Progenitor cell of endocrine pancreas (in vitro differentiated cells): ENCODE results near the gene MAGI1. TPM values are rescaled to one million over a fixed set of nuclear protein-coding genes. Genes with fewer than 3 reads are reported as not detected.
"Not testable (repeated sequence)": the region's sequence is repeated elsewhere in the genome, so short reads cannot be mapped to it uniquely, and the experiment has no call there.

Source experiments
- DNase-seq: peaks from one replicate; pipeline ENCODE4 v3.0.0; 2021; ENCODE audit warnings: low spot score; ENCODE audit not compliant: unreplicated experiment
- H3K27ac Mint-ChIP-seq: 2 replicates; pipeline ENCODE4 v1.8.0; 2021; ENCODE audit warnings: mild to moderate bottlenecking, moderate library complexity, mixed read lengths
- H3K27me3 Mint-ChIP-seq: 2 replicates; pipeline ENCODE4 v1.8.0; 2021; ENCODE audit warnings: mixed read lengths
- H3K36me3 Mint-ChIP-seq: 2 replicates; pipeline ENCODE4 v1.8.0; 2022; ENCODE audit warnings: mixed read lengths; ENCODE audit not compliant: insufficient read depth
- H3K4me1 Mint-ChIP-seq: 2 replicates; pipeline ENCODE4 v1.8.0; 2021; ENCODE audit warnings: low read depth, mixed read lengths
- H3K4me3 Mint-ChIP-seq: 2 replicates; pipeline ENCODE4 v1.8.0; 2021; ENCODE audit warnings: low read depth, mild to moderate bottlenecking, moderate library complexity, mixed read lengths
- H3K9me3 Mint-ChIP-seq: 2 replicates; pipeline ENCODE4 v1.8.0; 2021; ENCODE audit warnings: low read depth, mixed read lengths
- CTCF ChIP-seq: fragments of 200-600 bp; sonication (generic); IDR thresholded peaks from one replicate; pipeline ENCODE4 v1.5.0; 2021; ENCODE audit warnings: antibody characterized with exemption, mild to moderate bottlenecking; ENCODE audit not compliant: unreplicated experiment
- total RNA-seq: library from RNA; stranded (reverse); gene quantifications from 2 replicates; pipeline ENCODE4 v1.2.1, GENCODE V29; 2021

MAGI1 gene
- total RNA-seq, 1 donor from 2014 or later: 142 TPM

- no peak overlapping the region for H3K27ac Mint-ChIP-seq
- DNase-seq: no peak
- no peak overlapping the region for H3K4me3 Mint-ChIP-seq
- H3K36me3 Mint-ChIP-seq: no peaks in the 10 kb centered on the region
- no peaks in the 10 kb centered on the region for H3K9me3 Mint-ChIP-seq
- peaks cover 14% of the 10 kb centered on the region for H3K4me1 Mint-ChIP-seq
- no peak for TF ChIP-seq CTCF
- H3K27me3 Mint-ChIP-seq: no peaks in the 10 kb centered on the region
These were observed 423.4 kb downstream of the MAGI1 start for GRCh38 chr3:65615329-65615728.

DNA sequence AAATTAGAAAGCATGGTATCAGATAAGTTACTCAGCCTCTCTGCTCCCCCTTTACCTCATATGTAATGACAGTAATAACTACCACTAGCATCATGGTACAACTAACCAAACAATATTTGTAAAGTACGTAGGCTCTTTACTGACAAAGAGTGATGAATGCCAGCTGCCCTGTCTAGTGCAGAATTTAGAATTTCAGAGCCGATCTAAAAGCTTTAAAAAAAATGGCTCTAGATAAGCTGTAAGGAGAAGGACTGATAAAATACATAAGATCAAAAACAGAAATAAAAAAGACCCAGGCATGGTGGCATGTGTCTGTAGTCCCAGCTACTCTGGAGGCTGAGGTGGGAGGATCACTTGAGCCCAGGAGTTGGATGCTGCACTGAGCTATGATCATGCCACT is 424.1 kb downstream of the MAGI1 start:
- Mint-ChIP-seq H3K9me3 (no peaks in the 10 kb centered on the region), H3K27ac (no peak overlapping the region), H3K4me1 (peaks cover 14% of the 10 kb centered on the region), H3K4me3 (no peak overlapping the region), H3K36me3 (peaks cover 1% of the 10 kb centered on the region), H3K27me3 (no peaks in the 10 kb centered on the region)
- no peak for TF ChIP-seq CTCF
- DNase-seq: no peak

DNA sequence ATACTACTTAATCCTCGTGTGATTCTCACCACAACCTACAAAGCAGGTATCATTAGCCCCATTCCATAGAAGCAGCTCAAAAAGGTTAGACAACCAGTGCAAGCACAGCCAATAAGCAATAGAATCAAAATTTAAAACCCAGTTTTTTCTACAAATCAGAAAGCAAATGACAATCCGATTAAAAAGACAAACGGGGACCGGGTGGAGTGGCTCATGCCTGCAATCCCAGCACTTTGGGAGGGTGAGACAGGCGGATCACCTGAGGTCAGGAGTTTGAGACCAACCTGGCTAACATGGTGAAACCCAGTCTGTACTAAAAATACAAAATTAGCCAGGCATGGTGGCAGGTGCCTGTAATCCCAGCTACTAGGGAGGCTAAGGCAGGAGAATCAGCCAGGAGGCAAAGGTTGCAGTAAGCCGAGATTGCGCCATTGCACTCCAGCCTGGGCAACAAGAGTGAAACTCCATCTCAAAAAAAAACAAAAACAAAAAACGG is 430.7 kb downstream of the MAGI1 start:
- not testable (repeated sequence) for DNase-seq, H3K4me3 Mint-ChIP-seq, H3K9me3 Mint-ChIP-seq, H3K27me3 Mint-ChIP-seq, H3K4me1 Mint-ChIP-seq, H3K36me3 Mint-ChIP-seq
- H3K27ac Mint-ChIP-seq: peak overlapping the region; percentile 76

GRCh38 chr3:65607101-65607500 is 431.6 kb downstream of the MAGI1 start:
- no peak for DNase-seq
- peaks cover 3% of the 10 kb centered on the region for H3K36me3 Mint-ChIP-seq
- no peak overlapping the region for H3K4me3 Mint-ChIP-seq
- H3K4me1 Mint-ChIP-seq: peaks cover 2% of the 10 kb centered on the region
- no peaks in the 10 kb centered on the region for H3K9me3 Mint-ChIP-seq
- TF ChIP-seq CTCF: no peak
- peak overlapping the region; percentile 60 for H3K27ac Mint-ChIP-seq
- H3K27me3 Mint-ChIP-seq: no peaks in the 10 kb centered on the region

GRCh38 chr3:65605876-65606432 is 432.8 kb downstream of the MAGI1 start:
- Mint-ChIP-seq H3K9me3 (no peaks in the 10 kb centered on the region), H3K4me1 (peaks cover 2% of the 10 kb centered on the region), H3K4me3 (no peak overlapping the region), H3K36me3 (peaks cover 3% of the 10 kb centered on the region), H3K27me3 (no peaks in the 10 kb centered on the region), H3K27ac (no peak overlapping the region)
- TF ChIP-seq CTCF: no peak
- no peak for DNase-seq

DNA sequence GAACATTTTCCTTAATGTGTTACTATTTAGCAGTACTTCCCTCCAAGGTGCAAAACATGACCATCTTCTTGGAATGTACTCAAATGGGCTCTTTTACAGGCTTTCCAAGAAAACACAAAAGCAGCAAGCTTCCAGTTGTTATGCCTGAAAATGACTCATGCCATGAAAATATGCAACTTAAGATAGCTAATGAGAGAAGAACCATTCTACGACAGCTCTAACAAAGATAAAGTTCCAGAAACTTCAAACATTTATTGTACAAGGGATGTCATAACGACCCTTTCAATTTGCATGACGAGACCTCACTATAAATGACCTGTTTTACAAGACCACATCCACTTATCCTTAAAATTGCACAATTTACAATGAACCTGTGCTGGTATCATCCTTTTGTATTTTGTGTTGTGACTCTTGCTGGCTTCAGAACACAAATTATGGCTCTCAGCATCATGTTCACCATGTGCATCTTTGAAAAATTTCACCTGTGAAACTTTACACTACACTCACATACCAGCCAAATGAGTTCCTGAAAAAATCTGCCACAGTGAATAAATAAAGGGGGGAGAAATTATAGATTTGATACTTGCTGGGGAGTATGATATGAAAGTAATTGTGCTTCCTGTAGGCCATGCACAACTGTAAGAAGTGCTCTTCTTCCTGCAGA is 433.7 kb downstream of the MAGI1 start:
- Mint-ChIP-seq H3K4me1 (peaks cover 2% of the 10 kb centered on the region), H3K4me3 (no peak overlapping the region), H3K36me3 (peaks cover 3% of the 10 kb centered on the region), H3K9me3 (no peaks in the 10 kb centered on the region), H3K27me3 (no peaks in the 10 kb centered on the region), H3K27ac (no peak overlapping the region)
- TF ChIP-seq CTCF: no peak
- DNase-seq: no peak
